ENCODE data around the gene CWC22. TPM values are rescaled to one million over a fixed set of nuclear protein-coding genes. Genes with fewer than 3 reads are reported as not detected.

CWC22 gene
- total RNA-seq, 4 donors from 2014 or later, result 20.3 to 27.9 (median 25.5) TPM

GRCh38 chr2:179911569-179911968 lies 95.5 kb downstream of the CWC22 start:
- H3K9me3 ChIP-seq, result no peaks in the 10 kb centered on the region
- no peak for TF ChIP-seq POLR2AphosphoS5 (IDR thresholded peaks at IDR 0.05)
- TF ChIP-seq POLR2A (IDR thresholded peaks at IDR 0.05; ENCODE audit: low read depth), result no peak
- no peak for TF ChIP-seq EP300 (IDR thresholded peaks at IDR 0.05)
- TF ChIP-seq CTCF (IDR thresholded peaks at IDR 0.05), result no peak
- intact Hi-C loops (cut with DNase I), result no loop called here
- no peak overlapping the region for H3K27ac ChIP-seq (replicated peaks in 1 of 4)
- no peaks in the 10 kb centered on the region for H3K36me3 ChIP-seq
- no peaks in the 10 kb centered on the region for H3K4me1 ChIP-seq
- 82% methylated on average over 3 of the region's 3 CpGs for WGBS
- no peak overlapping the region for H3K4me3 ChIP-seq
- H3K27me3 ChIP-seq, result no peaks in the 10 kb centered on the region
- DNase-seq (ENCODE audit: extremely low spot score), result no peak

GRCh38 chr2:179910735-179911113 lies 96.4 kb downstream of the CWC22 start:
- no peak for TF ChIP-seq POLR2A (IDR thresholded peaks at IDR 0.05; ENCODE audit: low read depth)
- TF ChIP-seq POLR2AphosphoS5 (IDR thresholded peaks at IDR 0.05), result no peak
- TF ChIP-seq EP300 (IDR thresholded peaks at IDR 0.05), result no peak
- no peak for TF ChIP-seq CTCF (IDR thresholded peaks at IDR 0.05)
- 75% methylated on average over 3 of the region's 3 CpGs for WGBS
- Histone ChIP-seq H3K36me3 (no peaks in the 10 kb centered on the region), H3K4me1 (no peaks in the 10 kb centered on the region), H3K9me3 (no peaks in the 10 kb centered on the region), H3K27ac (replicated peaks in 1 of 4) (no peak overlapping the region), H3K4me3 (no peak overlapping the region), H3K27me3 (no peaks in the 10 kb centered on the region)
- no peak for DNase-seq (ENCODE audit: extremely low spot score)
- intact Hi-C loops (cut with DNase I), result no loop called here

GRCh38 chr2:179909845-179910734 lies 97.0 kb downstream of the CWC22 start:
- TF ChIP-seq POLR2A (IDR thresholded peaks at IDR 0.05; ENCODE audit: low read depth) (no peak), POLR2AphosphoS5 (IDR thresholded peaks at IDR 0.05) (no peak), EP300 (IDR thresholded peaks at IDR 0.05) (no peak), CTCF (IDR thresholded peaks at IDR 0.05) (no peak)
- no peaks in the 10 kb centered on the region for H3K4me1 ChIP-seq
- no peaks in the 10 kb centered on the region for H3K36me3 ChIP-seq
- H3K9me3 ChIP-seq, result no peaks in the 10 kb centered on the region
- intact Hi-C loops (cut with DNase I), result no loop called here
- H3K27me3 ChIP-seq, result no peaks in the 10 kb centered on the region
- WGBS, result 85% methylated on average over 6 of the region's 6 CpGs
- no peak for DNase-seq (ENCODE audit: extremely low spot score)
- H3K27ac ChIP-seq (replicated peaks in 1 of 4), result no peak overlapping the region
- H3K4me3 ChIP-seq, result no peak overlapping the region

GRCh38 chr2:179900655-179901054 lies 106.4 kb downstream of the CWC22 start:
- H3K4me1 ChIP-seq, result peaks cover 0 to 5% (median 0%) of the 10 kb centered on the region in 4 donors
- no peaks in the 10 kb centered on the region for H3K36me3 ChIP-seq
- no peak overlapping the region for H3K27ac ChIP-seq (replicated peaks in 1 of 4)
- no peaks in the 10 kb centered on the region for H3K27me3 ChIP-seq
- no peaks in the 10 kb centered on the region for H3K9me3 ChIP-seq
- H3K4me3 ChIP-seq, result no peak overlapping the region
- TF ChIP-seq EP300 (IDR thresholded peaks at IDR 0.05) (no peak), POLR2A (IDR thresholded peaks at IDR 0.05; ENCODE audit: low read depth) (no peak), POLR2AphosphoS5 (IDR thresholded peaks at IDR 0.05) (no peak), CTCF (IDR thresholded peaks at IDR 0.05) (no peak)
- 84% methylated on average over 5 of the region's 5 CpGs for WGBS
- no peak for DNase-seq (ENCODE audit: extremely low spot score)
- intact Hi-C loops (cut with DNase I), result no loop called here

Data from esophagus muscularis mucosa (tissue), 4 donors.